ENCODE data around the gene KRTAP5-11.
"Not testable (repeated sequence)": the region's sequence is repeated elsewhere in the genome, so short reads cannot be mapped to it uniquely, and the experiment has no call there.

Gene KRTAP5-11

GRCh38 chr11:71577469-71578004 is 5.1 kb downstream of the KRTAP5-11 start:
- H3K4me3 ChIP-seq (ENCODE audit: low read length): no peak overlapping the region
- DNase-seq (ENCODE audit: low read depth): no peak
- TF ChIP-seq, protein P1, sequence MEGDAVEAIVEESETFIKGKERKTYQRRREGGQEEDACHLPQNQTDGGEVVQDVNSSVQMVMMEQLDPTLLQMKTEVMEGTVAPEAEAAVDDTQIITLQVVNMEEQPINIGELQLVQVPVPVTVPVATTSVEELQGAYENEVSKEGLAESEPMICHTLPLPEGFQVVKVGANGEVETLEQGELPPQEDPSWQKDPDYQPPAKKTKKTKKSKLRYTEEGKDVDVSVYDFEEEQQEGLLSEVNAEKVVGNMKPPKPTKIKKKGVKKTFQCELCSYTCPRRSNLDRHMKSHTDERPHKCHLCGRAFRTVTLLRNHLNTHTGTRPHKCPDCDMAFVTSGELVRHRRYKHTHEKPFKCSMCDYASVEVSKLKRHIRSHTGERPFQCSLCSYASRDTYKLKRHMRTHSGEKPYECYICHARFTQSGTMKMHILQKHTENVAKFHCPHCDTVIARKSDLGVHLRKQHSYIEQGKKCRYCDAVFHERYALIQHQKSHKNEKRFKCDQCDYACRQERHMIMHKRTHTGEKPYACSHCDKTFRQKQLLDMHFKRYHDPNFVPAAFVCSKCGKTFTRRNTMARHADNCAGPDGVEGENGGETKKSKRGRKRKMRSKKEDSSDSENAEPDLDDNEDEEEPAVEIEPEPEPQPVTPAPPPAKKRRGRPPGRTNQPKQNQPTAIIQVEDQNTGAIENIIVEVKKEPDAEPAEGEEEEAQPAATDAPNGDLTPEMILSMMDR (conservative IDR thresholded peaks at IDR 0.05; ENCODE audit: low read length): no peak

DNA sequence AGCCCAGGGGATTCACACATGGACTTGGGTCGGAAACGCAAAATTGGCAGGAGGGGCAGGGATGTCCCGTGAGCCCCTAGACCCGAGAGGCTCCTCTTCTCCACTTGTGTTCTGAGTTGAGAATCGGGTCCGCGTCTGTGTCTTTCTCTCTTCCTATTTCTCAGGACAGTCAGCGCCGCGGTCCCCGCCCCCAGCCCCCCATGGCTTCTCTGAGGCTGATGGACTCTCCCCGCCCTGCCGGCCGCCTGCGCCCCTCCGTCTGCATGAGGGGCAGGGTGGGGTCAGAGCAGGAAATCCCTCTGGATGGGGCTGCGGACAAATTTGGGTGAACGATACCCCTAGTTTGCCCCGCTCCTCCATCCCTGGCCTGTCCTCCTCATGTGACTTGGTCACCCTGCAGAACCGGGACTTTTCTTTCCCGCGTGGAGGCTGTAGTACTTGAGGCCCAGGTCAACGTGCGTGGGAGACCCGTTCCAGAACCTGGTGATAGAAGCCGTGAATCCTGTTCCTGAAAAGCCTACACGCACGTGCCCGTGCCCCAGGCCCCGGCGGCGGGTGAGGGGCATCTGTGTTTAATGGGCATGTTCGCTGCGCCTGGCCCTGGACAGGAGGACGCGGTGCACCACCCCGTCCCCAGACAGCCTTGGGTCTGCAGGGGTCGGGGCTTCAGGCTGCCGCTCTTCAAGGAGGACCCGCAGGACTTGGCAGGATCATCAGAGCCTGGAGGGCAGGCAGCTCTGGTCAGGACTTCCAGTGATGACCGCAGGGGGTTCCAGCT is 5.8 kb downstream of the KRTAP5-11 start:
- not testable (repeated sequence) for DNase-seq (ENCODE audit: low read depth); H3K4me3 ChIP-seq (ENCODE audit: low read length)

- no peak for DNase-seq (ENCODE audit: low read depth)
- TF ChIP-seq, protein P1 (conservative IDR thresholded peaks at IDR 0.05; ENCODE audit: low read length): no peak
Measured at GRCh38 chr11:71575723-71576424, 6.8 kb downstream of the KRTAP5-11 start.

GRCh38 chr11:71574418-71574817 is 8.3 kb downstream of the KRTAP5-11 start:
- TF ChIP-seq, protein P1 (conservative IDR thresholded peaks at IDR 0.05; ENCODE audit: low read length): no peak
- no peak for DNase-seq (ENCODE audit: low read depth)
- no peak overlapping the region for H3K4me3 ChIP-seq (ENCODE audit: low read length)

More at GRCh38 chr11:71575723-71576424, 6.8 kb downstream of the KRTAP5-11 start:
- no peak overlapping the region for H3K4me3 ChIP-seq (ENCODE audit: low read length)

DNA sequence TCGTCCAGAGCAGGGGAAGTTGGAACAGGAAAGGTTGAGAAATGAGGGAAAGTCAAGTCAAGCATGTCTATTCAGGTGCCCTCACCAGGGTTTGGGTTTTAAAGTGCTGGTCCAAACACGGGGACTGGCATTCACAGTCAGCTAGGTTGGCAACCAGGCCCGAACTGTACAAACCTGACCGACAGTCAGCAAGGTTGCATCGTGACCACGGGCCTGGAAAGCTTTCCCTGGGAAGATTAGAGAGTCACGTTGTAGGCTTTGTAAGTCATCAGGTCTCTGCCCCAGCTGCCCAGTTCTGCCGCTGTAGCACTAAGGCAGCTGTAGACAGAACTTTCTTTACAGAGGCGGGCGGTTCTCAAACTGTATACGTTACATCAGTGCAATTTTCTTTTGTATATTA is 9.9 kb downstream of the KRTAP5-11 start:
- TF ChIP-seq, protein P1 (conservative IDR thresholded peaks at IDR 0.05; ENCODE audit: low read length): no peak
- no peak for DNase-seq (ENCODE audit: low read depth)

DNA sequence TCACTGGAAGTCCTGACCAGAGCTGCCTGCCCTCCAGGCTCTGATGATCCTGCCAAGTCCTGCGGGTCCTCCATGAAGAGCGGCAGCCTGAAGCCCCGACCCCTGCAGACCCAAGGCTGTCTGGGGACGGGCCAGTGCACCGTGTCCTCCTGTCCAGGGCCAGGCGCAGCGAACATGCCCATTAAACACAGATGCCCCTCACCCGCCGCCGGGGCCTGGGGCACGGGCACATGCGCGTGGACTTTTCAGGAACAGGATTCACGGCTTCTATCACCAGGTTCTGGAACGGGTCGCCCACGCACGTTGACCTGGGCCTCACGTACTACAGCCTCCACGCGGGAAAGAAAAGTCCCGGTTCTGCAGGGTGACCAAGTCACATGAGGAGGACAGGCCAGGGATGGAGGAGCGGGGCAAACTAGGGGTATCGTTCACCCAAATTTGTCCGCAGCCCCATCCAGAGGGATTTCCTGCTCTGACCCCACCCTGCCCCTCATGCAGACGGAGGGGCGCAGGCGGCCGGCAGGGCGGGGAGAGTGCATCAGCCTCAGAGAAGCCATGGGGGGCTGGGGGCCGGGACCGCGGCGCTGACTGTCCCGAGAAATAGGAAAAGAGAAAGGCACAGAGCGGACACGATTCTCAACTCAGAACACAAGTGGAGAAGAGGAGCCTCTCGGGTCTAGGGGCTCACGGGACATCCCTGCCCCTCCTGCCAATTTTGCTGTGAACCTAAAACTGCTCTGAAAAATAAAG is 11.4 kb downstream of the KRTAP5-11 start:
- DNase-seq (ENCODE audit: low read depth): not testable (repeated sequence)

More for the DNA sequence above, 9.9 kb downstream of the KRTAP5-11 start:
- H3K4me3 ChIP-seq (ENCODE audit: low read length): no peak overlapping the region

GRCh38 chr11:71568704-71569349 is 13.8 kb downstream of the KRTAP5-11 start:
- H3K4me3 ChIP-seq (ENCODE audit: low read length): no peak overlapping the region
- DNase-seq (ENCODE audit: low read depth): peak; percentile 2
- TF ChIP-seq, protein P1 (conservative IDR thresholded peaks at IDR 0.05; ENCODE audit: low read length): no peak

More for the DNA sequence above, 11.4 kb downstream of the KRTAP5-11 start:
- not testable (repeated sequence) for H3K4me3 ChIP-seq (ENCODE audit: low read length)

- DNase-seq (ENCODE audit: low read depth): not testable (repeated sequence)
Measured at GRCh38 chr11:71567633-71568032, 15.0 kb downstream of the KRTAP5-11 start.

GRCh38 chr11:71566626-71567599 is 15.8 kb downstream of the KRTAP5-11 start:
- H3K4me3 ChIP-seq (ENCODE audit: low read length); DNase-seq (ENCODE audit: low read depth): not testable (repeated sequence)

More at GRCh38 chr11:71567633-71568032, 15.0 kb downstream of the KRTAP5-11 start:
- not testable (repeated sequence) for H3K4me3 ChIP-seq (ENCODE audit: low read length)

All from AG10803 (cell line).